ENCODE measurements around the gene GPC1.

DNA sequence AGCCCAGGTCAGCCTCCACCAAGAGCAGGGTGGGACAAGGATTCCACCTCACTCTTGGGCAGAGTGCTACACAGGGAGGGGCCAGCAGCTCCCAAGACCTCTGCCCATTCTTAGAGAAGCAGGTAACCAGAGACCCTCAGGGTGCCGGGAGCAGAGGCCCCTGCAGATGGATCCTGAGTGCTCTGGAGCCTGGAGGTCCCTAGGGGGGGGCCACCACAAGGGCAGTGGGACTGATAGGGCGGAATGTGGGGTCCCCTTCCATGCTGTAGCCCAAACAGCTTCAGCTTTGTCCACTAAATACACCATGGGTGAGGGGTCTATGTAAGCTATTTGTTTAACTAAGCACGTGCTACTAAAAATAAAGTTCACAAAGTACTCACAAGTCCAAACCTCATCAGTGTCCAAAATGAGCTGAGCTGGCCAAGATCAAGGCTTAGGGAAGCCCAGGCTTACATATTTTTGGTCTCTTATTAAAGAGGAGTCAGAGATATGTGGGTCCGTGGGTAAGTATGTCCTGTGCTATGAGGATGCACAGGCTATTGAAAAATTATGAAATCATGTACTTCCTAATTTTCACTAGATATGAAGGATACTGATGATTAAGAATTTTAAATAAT lies 21.5 kb upstream of the GPC1 start:
- TF ChIP-seq, protein P1, sequence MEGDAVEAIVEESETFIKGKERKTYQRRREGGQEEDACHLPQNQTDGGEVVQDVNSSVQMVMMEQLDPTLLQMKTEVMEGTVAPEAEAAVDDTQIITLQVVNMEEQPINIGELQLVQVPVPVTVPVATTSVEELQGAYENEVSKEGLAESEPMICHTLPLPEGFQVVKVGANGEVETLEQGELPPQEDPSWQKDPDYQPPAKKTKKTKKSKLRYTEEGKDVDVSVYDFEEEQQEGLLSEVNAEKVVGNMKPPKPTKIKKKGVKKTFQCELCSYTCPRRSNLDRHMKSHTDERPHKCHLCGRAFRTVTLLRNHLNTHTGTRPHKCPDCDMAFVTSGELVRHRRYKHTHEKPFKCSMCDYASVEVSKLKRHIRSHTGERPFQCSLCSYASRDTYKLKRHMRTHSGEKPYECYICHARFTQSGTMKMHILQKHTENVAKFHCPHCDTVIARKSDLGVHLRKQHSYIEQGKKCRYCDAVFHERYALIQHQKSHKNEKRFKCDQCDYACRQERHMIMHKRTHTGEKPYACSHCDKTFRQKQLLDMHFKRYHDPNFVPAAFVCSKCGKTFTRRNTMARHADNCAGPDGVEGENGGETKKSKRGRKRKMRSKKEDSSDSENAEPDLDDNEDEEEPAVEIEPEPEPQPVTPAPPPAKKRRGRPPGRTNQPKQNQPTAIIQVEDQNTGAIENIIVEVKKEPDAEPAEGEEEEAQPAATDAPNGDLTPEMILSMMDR (IDR thresholded peaks at IDR 0.05), result no peak
- TF ChIP-seq EZH2 (IDR thresholded peaks at IDR 0.05; ENCODE audit: borderline replicate concordance, insufficient read depth, low read depth, low read length, poor library complexity, severe bottlenecking), result no peak
